ENCODE measurements around the gene PCBP2. TPM values are rescaled to one million over a fixed set of nuclear protein-coding genes. Genes with fewer than 3 reads are reported as not detected.

The PCBP2 gene
- total RNA-seq, 2 experiments from 2014 or later = 209 to 1,015 TPM

DNA sequence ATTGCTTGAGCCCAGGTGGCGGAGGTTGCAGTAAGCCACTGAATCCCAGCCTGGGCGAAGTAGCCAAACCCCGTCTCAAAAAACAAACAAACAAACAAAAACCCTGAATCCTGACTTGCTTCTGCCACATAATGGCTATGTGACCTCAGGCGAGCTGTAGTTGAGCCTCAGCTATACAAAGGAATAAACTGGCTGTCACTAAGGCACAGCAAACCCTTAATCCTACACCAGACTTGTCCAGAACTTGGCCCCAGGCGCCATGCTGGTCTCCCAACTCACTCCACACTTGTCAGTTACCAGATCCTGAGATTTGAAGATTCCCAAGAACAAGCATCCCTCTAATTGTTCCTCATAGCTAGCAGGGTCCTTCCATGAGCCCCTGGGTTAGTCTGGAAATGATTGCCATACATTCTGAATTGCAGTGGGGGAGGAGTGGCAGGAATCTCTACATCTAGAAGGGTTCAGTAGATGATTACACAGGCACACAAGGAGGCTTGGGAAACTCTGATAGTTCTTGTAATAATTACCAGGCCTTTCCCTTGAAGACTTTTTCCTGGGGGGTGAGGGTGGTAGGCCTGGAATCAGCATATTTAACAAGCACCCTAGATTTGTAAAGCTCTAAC is 37.5 kb downstream of the PCBP2 start:
- Histone ChIP-seq H2AFZ (ENCODE audit: low read length) (no peak overlapping the region), H4K20me1 (ENCODE audit: insufficient read depth, low read length) (no peaks in the 10 kb centered on the region), H3K79me2 (ENCODE audit: insufficient read depth, low read depth, low read length) (no peaks in the 10 kb centered on the region), H3K27ac (ENCODE audit: low read depth, low read length, poor library complexity, severe bottlenecking) (no peak overlapping the region), H3K4me1 (ENCODE audit: insufficient read depth, low read length, poor library complexity, severe bottlenecking) (peaks cover 23% of the 10 kb centered on the region), H3K4me2 (ENCODE audit: low read length) (no peak overlapping the region), H3K9me3 (ENCODE audit: low read length) (no peaks in the 10 kb centered on the region), H3K4me3 (ENCODE audit: low read depth, low read length, poor library complexity, severe bottlenecking) (no peak overlapping the region), H3K9me2 (ENCODE audit: insufficient read depth, low read length) (no peaks in the 10 kb centered on the region), H3K36me3 (ENCODE audit: insufficient read depth, low read length) (peaks cover 37% of the 10 kb centered on the region)
- intact Hi-C loops (cut with micrococcal nuclease; ENCODE audit: unreplicated experiment) = no loop called here
- no peak for DNase-seq (ENCODE audit: low spot score)
- no peak for TF ChIP-seq EZH2phosphoT487 (IDR thresholded peaks at IDR 0.05; ENCODE audit: borderline replicate concordance, low read depth, low read length)
- TF ChIP-seq, protein P1, sequence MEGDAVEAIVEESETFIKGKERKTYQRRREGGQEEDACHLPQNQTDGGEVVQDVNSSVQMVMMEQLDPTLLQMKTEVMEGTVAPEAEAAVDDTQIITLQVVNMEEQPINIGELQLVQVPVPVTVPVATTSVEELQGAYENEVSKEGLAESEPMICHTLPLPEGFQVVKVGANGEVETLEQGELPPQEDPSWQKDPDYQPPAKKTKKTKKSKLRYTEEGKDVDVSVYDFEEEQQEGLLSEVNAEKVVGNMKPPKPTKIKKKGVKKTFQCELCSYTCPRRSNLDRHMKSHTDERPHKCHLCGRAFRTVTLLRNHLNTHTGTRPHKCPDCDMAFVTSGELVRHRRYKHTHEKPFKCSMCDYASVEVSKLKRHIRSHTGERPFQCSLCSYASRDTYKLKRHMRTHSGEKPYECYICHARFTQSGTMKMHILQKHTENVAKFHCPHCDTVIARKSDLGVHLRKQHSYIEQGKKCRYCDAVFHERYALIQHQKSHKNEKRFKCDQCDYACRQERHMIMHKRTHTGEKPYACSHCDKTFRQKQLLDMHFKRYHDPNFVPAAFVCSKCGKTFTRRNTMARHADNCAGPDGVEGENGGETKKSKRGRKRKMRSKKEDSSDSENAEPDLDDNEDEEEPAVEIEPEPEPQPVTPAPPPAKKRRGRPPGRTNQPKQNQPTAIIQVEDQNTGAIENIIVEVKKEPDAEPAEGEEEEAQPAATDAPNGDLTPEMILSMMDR (conservative IDR thresholded peaks at IDR 0.05; ENCODE audit: low read length) = no peak
- POLR2A ChIA-PET = interaction anchor here (0.6 to 1.4 kb wide), 5 partner anchors 10 to 248 kb away, joined by 3 to 5 read pairs (median 4); partner anchors contain the start of genes MAP3K12 and TARBP2
- CTCF ChIA-PET (ENCODE audit: unreplicated experiment) = no interaction called here
- BruUV-seq (replicated peaks) = no TSS peak

- H3K4me2 ChIP-seq (ENCODE audit: low read length) = peak overlapping the region; percentile 86
- H3K27ac ChIP-seq (ENCODE audit: low read depth, low read length, poor library complexity, severe bottlenecking) = no peak overlapping the region
- DNase-seq (ENCODE audit: low spot score) = no peak
- no peaks in the 10 kb centered on the region for H3K9me3 ChIP-seq (ENCODE audit: low read length)
- H3K4me1 ChIP-seq (ENCODE audit: insufficient read depth, low read length, poor library complexity, severe bottlenecking) = peaks cover 38% of the 10 kb centered on the region
- ChIA-PET CTCF (ENCODE audit: unreplicated experiment) (interaction anchor here (1.0 kb wide), 1 partner anchor 9 kb away, joined by 3 read pairs; the partner anchor contains the start of gene TARBP2), POLR2A (interaction anchor here (0.6 to 1.9 kb wide), 5 partner anchors 8 to 470 kb away, joined by 3 to 7 read pairs (median 3); partner anchors contain the start of gene TARBP2)
- intact Hi-C loops (cut with micrococcal nuclease; ENCODE audit: unreplicated experiment) = no loop called here
- H3K4me3 ChIP-seq (ENCODE audit: low read depth, low read length, poor library complexity, severe bottlenecking) = peak overlapping the region; percentile 69
- no peak for TF ChIP-seq EZH2phosphoT487 (IDR thresholded peaks at IDR 0.05; ENCODE audit: borderline replicate concordance, low read depth, low read length)
- TF ChIP-seq, protein P1 (conservative IDR thresholded peaks at IDR 0.05; ENCODE audit: low read length) = no peak
- no peaks in the 10 kb centered on the region for H3K79me2 ChIP-seq (ENCODE audit: insufficient read depth, low read depth, low read length)
- H3K9me2 ChIP-seq (ENCODE audit: insufficient read depth, low read length) = no peaks in the 10 kb centered on the region
- no peaks in the 10 kb centered on the region for H4K20me1 ChIP-seq (ENCODE audit: insufficient read depth, low read length)
- H2AFZ ChIP-seq (ENCODE audit: low read length) = no peak overlapping the region
- BruUV-seq (replicated peaks) = no TSS peak
- H3K36me3 ChIP-seq (ENCODE audit: insufficient read depth, low read length) = peaks cover 10% of the 10 kb centered on the region; the same call in 1 of the 2 replicates
Measured at GRCh38 chr12:53492188-53492587, 40.3 kb downstream of the PCBP2 start.

Measured in OCI-LY7 (cell line).